ENCODE data around the gene SH2D7.
A peak's percentile ranks its signal among the peaks of the same experiment; 100 is the strongest.

The SH2D7 gene

GRCh38 chr15:78146425-78147154 is 54.2 kb downstream of the SH2D7 start:
- no peak overlapping the region for H3K4me3 ChIP-seq (ENCODE audit: insufficient read depth, low read length, poor library complexity, severe bottlenecking)
- H3K9me3 ChIP-seq (ENCODE audit: insufficient read depth, low read length) = no peaks in the 10 kb centered on the region
- no peaks in the 10 kb centered on the region for H4K20me1 ChIP-seq (ENCODE audit: low read depth, low read length)
- 0 out of 2 replicates have a peak, but pooled peaks cover 6% of the 10 kb centered on the region for H3F3A ChIP-seq (ENCODE audit: insufficient read depth)
- no peak overlapping the region for H2AFZ ChIP-seq (ENCODE audit: low read depth, low read length, severe bottlenecking)
- no peaks in the 10 kb centered on the region for H3K36me3 ChIP-seq (ENCODE audit: low read length)
- no peak for TF ChIP-seq EZH2phosphoT487 (conservative IDR thresholded peaks at IDR 0.05; ENCODE audit: low read length)
- TF ChIP-seq, protein P1, sequence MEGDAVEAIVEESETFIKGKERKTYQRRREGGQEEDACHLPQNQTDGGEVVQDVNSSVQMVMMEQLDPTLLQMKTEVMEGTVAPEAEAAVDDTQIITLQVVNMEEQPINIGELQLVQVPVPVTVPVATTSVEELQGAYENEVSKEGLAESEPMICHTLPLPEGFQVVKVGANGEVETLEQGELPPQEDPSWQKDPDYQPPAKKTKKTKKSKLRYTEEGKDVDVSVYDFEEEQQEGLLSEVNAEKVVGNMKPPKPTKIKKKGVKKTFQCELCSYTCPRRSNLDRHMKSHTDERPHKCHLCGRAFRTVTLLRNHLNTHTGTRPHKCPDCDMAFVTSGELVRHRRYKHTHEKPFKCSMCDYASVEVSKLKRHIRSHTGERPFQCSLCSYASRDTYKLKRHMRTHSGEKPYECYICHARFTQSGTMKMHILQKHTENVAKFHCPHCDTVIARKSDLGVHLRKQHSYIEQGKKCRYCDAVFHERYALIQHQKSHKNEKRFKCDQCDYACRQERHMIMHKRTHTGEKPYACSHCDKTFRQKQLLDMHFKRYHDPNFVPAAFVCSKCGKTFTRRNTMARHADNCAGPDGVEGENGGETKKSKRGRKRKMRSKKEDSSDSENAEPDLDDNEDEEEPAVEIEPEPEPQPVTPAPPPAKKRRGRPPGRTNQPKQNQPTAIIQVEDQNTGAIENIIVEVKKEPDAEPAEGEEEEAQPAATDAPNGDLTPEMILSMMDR (IDR thresholded peaks at IDR 0.05; ENCODE audit: insufficient read depth, low read length, poor library complexity, severe bottlenecking) = no peak
- H3K9ac ChIP-seq (ENCODE audit: low read length) = no peak overlapping the region
- H3K27me3 ChIP-seq (ENCODE audit: low read length) = no peaks in the 10 kb centered on the region
- H3K79me2 ChIP-seq (ENCODE audit: insufficient read depth, low read length) = peaks cover 11% of the 10 kb centered on the region; the same call in 1 of the 2 replicates
- H3K27ac ChIP-seq (ENCODE audit: low read depth, low read length) = no peak overlapping the region
- H3K9me2 ChIP-seq (replicated peaks; ENCODE audit: insufficient read depth, low read length) = no peaks in the 10 kb centered on the region
- H3K4me2 ChIP-seq (ENCODE audit: low read depth, low read length, poor library complexity, severe bottlenecking) = no peak overlapping the region

DNA sequence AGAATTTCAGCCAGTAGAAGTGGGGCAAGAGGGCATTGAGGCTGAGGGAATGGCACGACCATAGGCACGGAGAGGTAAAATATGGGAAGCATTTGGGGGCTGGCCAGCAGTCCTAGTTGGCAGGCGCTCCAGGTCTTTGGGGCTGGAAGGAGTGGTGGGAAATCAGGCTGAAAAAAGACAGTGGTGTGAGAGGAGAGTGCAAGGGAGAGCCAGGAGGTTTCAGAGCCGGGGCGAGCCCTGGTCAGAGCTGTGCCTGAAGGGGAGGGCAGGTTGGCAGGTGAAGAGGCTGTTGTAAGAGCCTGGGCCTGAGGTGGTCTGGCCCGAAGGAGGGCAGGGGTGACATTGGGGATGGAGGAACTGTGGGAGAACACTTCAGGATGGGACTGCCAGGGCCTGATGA is 55.2 kb downstream of the SH2D7 start:
- Histone ChIP-seq H4K20me1 (ENCODE audit: low read depth, low read length) (no peaks in the 10 kb centered on the region), H3K4me3 (ENCODE audit: insufficient read depth, low read length, poor library complexity, severe bottlenecking) (no peak overlapping the region), H3K9ac (ENCODE audit: low read length) (peak overlapping the region; percentile 69; the same call in 1 of the 2 replicates), H3K4me2 (ENCODE audit: low read depth, low read length, poor library complexity, severe bottlenecking) (no peak overlapping the region), H3K27ac (ENCODE audit: low read depth, low read length) (no peak overlapping the region), H3K27me3 (ENCODE audit: low read length) (no peaks in the 10 kb centered on the region), H2AFZ (ENCODE audit: low read depth, low read length, severe bottlenecking) (no peak overlapping the region), H3K9me2 (replicated peaks; ENCODE audit: insufficient read depth, low read length) (no peaks in the 10 kb centered on the region), H3K36me3 (ENCODE audit: low read length) (no peaks in the 10 kb centered on the region), H3K9me3 (ENCODE audit: insufficient read depth, low read length) (no peaks in the 10 kb centered on the region), H3F3A (ENCODE audit: insufficient read depth) (0 out of 2 replicates have a peak, but pooled peaks cover 6% of the 10 kb centered on the region), H3K79me2 (ENCODE audit: insufficient read depth, low read length) (peaks cover 12% of the 10 kb centered on the region; the same call in 1 of the 2 replicates)
- no peak for TF ChIP-seq EZH2phosphoT487 (conservative IDR thresholded peaks at IDR 0.05; ENCODE audit: low read length)
- TF ChIP-seq, protein P1 (IDR thresholded peaks at IDR 0.05; ENCODE audit: insufficient read depth, low read length, poor library complexity, severe bottlenecking) = no peak

DNA sequence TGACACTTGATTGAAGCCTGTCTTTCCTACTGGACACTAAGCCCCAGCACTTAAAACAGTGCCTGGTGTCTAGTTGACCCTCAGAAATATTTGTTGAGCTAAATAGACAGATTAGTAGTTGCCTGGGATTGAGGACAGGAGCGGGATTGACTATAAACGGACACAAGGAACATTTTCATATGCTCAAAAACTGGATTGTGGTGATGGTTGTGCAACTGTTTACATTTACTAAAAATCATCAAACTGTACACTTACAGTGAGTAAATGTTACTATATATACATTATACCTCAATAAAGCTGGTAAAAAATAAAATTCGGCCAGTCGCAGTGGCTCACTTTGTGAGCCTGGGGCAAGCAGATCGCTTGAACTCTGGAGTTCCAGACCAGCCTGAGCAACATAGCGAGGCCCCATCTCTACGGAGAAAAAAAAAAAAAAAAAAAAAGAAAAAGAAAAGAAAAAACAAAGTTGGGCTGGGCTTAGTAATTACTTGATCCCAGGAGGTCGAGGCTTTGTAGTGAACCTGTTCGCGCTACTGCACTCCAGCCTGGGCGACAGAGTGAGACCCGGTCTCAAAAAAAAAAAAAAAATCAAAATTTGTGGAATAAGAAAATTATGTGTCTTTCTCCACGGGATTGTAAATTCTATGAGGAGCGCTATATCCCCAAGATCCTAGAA is 56.2 kb downstream of the SH2D7 start:
- H3K9me2 ChIP-seq (replicated peaks; ENCODE audit: insufficient read depth, low read length) = no peaks in the 10 kb centered on the region
- H2AFZ ChIP-seq (ENCODE audit: low read depth, low read length, severe bottlenecking) = peak overlapping the region; percentile 76
- peak overlapping the region; percentile 36; the same call in 1 of the 2 replicates for H3K27ac ChIP-seq (ENCODE audit: low read depth, low read length)
- H3K4me3 ChIP-seq (ENCODE audit: insufficient read depth, low read length, poor library complexity, severe bottlenecking) = peak overlapping the region; percentile 98
- H3K9ac ChIP-seq (ENCODE audit: low read length) = peak overlapping the region; percentile 69
- H4K20me1 ChIP-seq (ENCODE audit: low read depth, low read length) = no peaks in the 10 kb centered on the region
- H3K4me2 ChIP-seq (ENCODE audit: low read depth, low read length, poor library complexity, severe bottlenecking) = peak overlapping the region; percentile 70
- no peaks in the 10 kb centered on the region for H3K27me3 ChIP-seq (ENCODE audit: low read length)
- H3K79me2 ChIP-seq (ENCODE audit: insufficient read depth, low read length) = peaks cover 22% of the 10 kb centered on the region; the same call in 1 of the 2 replicates
- TF ChIP-seq, protein P1 (IDR thresholded peaks at IDR 0.05; ENCODE audit: insufficient read depth, low read length, poor library complexity, severe bottlenecking) = no peak
- no peak for TF ChIP-seq EZH2phosphoT487 (conservative IDR thresholded peaks at IDR 0.05; ENCODE audit: low read length)
- 0 out of 2 replicates have a peak, but pooled peaks cover 6% of the 10 kb centered on the region for H3F3A ChIP-seq (ENCODE audit: insufficient read depth)
- no peaks in the 10 kb centered on the region for H3K9me3 ChIP-seq (ENCODE audit: insufficient read depth, low read length)
- H3K36me3 ChIP-seq (ENCODE audit: low read length) = no peaks in the 10 kb centered on the region
